GM12865 (cell line): ENCODE results near the gene TXK.

ENCODE experiments used
- DNase-seq: peaks from one replicate; pipeline ENCODE4 v3.0.0; 2010; ENCODE audit warnings: low read depth
- H3K4me3 ChIP-seq: 2 replicates; pipeline ENCODE4 v1.5.1; 2011; ENCODE audit warnings: mild to moderate bottlenecking, low read depth, low read length, control low read depth
- TF ChIP-seq, protein P1 (sequence below): IDR thresholded peaks from 2 replicates; pipeline ENCODE4 v1.5.1; 2011; ENCODE audit warnings: low read length, control low read depth, low read depth, inconsistent platforms; ENCODE audit not compliant: insufficient read depth; ENCODE audit errors: missing control alignments

TXK gene

DNA sequence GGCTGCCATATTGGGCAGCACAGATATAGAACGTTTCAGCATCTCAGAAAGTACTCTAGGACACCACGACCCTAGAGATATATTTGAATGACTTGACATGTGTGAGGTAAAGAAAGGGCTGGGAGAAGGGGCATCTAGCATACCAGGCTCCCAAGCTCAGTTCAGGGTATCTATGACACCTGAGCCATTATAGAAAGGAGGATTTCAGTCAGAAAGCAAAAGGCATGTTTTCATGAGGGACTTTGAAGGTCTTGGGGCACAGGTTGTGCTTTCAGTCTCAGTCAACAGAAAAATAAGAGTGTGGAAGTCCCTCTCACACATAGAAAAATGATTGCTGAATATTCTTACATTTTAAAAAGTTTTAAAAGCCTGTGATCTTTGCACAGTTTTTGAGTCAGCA is 65.9 kb downstream of the TXK start:
- TF ChIP-seq, protein P1, sequence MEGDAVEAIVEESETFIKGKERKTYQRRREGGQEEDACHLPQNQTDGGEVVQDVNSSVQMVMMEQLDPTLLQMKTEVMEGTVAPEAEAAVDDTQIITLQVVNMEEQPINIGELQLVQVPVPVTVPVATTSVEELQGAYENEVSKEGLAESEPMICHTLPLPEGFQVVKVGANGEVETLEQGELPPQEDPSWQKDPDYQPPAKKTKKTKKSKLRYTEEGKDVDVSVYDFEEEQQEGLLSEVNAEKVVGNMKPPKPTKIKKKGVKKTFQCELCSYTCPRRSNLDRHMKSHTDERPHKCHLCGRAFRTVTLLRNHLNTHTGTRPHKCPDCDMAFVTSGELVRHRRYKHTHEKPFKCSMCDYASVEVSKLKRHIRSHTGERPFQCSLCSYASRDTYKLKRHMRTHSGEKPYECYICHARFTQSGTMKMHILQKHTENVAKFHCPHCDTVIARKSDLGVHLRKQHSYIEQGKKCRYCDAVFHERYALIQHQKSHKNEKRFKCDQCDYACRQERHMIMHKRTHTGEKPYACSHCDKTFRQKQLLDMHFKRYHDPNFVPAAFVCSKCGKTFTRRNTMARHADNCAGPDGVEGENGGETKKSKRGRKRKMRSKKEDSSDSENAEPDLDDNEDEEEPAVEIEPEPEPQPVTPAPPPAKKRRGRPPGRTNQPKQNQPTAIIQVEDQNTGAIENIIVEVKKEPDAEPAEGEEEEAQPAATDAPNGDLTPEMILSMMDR: no peak
- no peak overlapping the region for H3K4me3 ChIP-seq
- peak; percentile 36 for DNase-seq

DNA sequence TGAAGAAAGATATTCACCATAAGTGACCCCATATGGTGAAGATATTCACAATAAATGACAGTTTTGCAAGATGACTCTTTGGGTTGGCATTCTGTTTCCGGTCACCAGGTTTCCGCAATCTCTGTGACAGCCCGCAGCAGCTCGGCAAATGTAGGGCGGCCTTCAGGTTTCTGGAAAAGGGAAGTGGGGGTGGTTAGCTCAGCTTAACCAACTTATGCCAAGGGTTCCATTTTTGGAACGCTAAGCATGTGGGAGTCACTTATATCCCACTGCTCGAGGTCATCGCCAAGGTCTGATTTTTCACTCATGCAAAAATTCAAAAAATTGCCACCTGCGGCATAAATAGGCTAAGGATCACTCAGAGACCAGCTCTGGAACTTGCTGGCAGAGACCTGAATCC is 66.5 kb downstream of the TXK start:
- DNase-seq: no peak
- TF ChIP-seq, protein P1: no peak
- H3K4me3 ChIP-seq: no peak overlapping the region

GRCh38 chr4:48065587-48066052 is 68.4 kb downstream of the TXK start:
- TF ChIP-seq, protein P1: no peak
- H3K4me3 ChIP-seq: no peak overlapping the region
- DNase-seq: peak; percentile 62

DNA sequence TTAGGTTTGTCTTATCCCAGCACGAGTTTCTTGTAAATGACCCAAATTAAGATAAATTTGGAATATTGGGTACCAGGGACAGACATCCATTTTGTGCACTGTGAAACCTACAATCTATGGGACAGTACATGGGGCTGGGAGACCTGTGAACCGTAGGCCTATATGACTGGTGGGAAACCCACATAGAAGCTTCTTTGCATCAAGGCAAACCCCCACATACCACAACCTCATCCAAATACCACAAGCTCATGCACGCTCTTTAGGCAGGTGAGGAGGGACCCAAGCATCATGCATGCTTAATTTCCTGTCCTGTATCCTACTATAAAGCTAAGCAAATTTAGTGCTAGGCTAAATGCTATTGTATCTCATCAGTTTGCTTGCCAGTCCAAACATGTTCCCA is 69.7 kb downstream of the TXK start:
- TF ChIP-seq, protein P1: no peak
- DNase-seq: peak; percentile 55
- no peak overlapping the region for H3K4me3 ChIP-seq

- TF ChIP-seq, protein P1: no peak
- H3K4me3 ChIP-seq: no peak overlapping the region
- no peak for DNase-seq
Measured at GRCh38 chr4:48058617-48059530, 75.2 kb downstream of the TXK start.

GRCh38 chr4:48051078-48051477 is 83.0 kb downstream of the TXK start:
- no peak overlapping the region for H3K4me3 ChIP-seq
- TF ChIP-seq, protein P1: no peak
- no peak for DNase-seq
